HG02943 (cell line): ENCODE measurements around the gene NRAP.

ENCODE experiments used
- ATAC-seq: cut with Tn5 transposase; IDR thresholded peaks from one replicate; pipeline ENCODE4 v1.9.1; 2021; ENCODE audit warnings: mild to moderate bottlenecking, low read depth, moderate library complexity; ENCODE audit not compliant: unreplicated experiment

Gene NRAP

GRCh38 chr10:113540845-113541548, 122.8 kb downstream of the NRAP start:
- ATAC-seq, result no peak

- ATAC-seq, result no peak
Measured at GRCh38 chr10:113539789-113540188, 124.1 kb downstream of the NRAP start.
